Fibroblast of villous mesenchyme (primary cell): Measurements from ENCODE around the gene SLC34A2. TPM values are rescaled to one million over a fixed set of nuclear protein-coding genes. Genes with fewer than 3 reads are reported as not detected.

Experiments
- DNase-seq: peaks from one replicate; pipeline ENCODE4 v3.0.0-alpha.2; 2010; ENCODE audit warnings: low read depth
- H3K4me3 ChIP-seq: 2 replicates; pipeline ENCODE4 v1.5.1; 2011; ENCODE audit warnings: low read depth, mild to moderate bottlenecking, low read length
- CTCF ChIP-seq: IDR thresholded peaks from 2 replicates; pipeline ENCODE4 v1.5.1; 2012; ENCODE audit warnings: low read depth, mild to moderate bottlenecking, low read length; ENCODE audit not compliant: insufficient read depth
- total RNA-seq: library from RNA; depleted of rRNA; stranded (reverse); fragments of >200 nt; gene quantifications from 2 replicates; pipeline ENCODE4 v1.2.3, GENCODE V29; 2012

Gene SLC34A2
- total RNA-seq, 1 donor, result not detected

DNA sequence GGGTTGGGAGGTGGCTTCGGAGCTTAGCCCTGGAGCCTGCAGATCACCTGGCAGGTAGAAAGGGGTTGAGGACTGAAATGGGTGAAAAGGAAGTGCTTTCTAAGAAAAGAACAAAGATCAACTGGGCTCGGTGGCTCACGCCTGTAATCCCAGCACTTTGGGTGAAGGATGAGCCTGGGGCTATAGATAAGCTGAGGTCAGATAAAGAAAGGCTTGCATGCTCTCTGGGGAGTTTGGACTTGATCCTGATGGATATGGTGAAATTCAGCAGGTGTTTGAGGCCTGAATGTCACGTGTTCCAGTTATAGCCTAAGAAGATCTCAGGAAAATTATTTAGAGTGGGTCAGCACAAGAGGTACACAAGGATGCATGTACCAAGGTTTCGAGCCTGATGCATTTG lies 40.8 kb downstream of the SLC34A2 start:
- TF ChIP-seq CTCF, result no peak
- no peak overlapping the region for H3K4me3 ChIP-seq
- no peak for DNase-seq

DNA sequence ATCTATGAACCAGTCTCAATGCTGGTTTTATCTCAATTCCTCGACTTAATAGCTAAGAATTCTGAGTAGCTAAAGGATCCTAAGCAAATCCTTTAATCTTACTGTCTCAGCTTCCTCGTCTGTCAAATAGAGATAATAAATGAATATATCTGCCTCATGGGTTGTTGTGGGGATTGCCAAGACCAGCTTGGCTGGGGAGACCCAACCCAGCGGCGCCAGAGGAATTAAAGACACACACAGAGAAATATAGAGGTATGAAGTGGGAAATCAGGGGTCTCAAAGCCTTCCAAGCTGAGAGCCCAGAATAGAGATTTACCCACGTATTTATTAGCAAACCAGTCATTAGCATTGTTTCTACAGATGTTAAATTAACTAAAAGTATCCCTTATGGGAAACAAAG lies 41.9 kb downstream of the SLC34A2 start:
- no peak for DNase-seq
- no peak for TF ChIP-seq CTCF

GRCh38 chr4:25700661-25701060 lies 45.0 kb downstream of the SLC34A2 start:
- TF ChIP-seq CTCF, result no peak
- no peak overlapping the region for H3K4me3 ChIP-seq
- DNase-seq, result no peak

More for the DNA sequence above, 41.9 kb downstream of the SLC34A2 start:
- H3K4me3 ChIP-seq, result no peak overlapping the region

DNA sequence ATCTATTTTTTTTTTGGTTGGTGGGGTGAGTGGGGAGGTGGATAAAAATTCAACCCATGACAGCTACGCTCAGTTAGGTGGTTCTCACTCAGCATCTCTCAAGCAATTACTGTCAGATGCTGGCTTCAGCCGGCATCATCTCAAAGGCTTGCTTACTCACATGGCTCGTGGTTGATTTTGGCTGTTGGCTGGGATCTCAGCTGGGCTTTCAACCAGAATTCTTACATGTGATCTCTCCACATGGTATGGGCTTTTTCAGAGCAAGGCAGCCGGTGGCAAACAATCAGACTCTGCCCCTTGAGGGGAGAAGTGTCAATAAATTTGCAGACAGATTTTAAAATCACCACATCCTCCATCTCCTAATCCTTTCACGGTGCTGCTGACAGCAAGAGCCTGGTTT lies 47.2 kb downstream of the SLC34A2 start:
- DNase-seq, result peak; percentile 3
- no peak for TF ChIP-seq CTCF
- no peak overlapping the region for H3K4me3 ChIP-seq

- no peak for TF ChIP-seq CTCF
- no peak overlapping the region for H3K4me3 ChIP-seq
- no peak for DNase-seq
Measured at GRCh38 chr4:25703731-25704388, 48.2 kb downstream of the SLC34A2 start.

DNA sequence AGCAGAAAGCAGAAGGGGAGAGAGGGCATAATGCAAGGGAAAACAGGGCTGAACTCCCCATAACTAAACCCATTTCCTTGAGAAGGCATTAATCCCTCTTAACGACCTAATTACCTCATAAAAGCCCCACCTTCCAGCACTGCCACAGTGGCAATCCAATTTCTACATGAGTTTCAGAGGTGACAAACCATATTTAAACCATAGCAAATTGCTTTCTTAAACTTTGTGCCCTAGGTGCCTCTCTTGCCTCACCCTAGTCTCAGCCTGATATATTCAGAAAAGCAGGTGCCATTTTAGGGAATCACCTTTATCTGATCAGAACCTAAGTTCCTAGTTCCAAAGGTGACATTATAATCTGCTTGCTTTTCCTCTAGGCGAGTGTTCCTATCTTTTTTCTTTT lies 48.9 kb downstream of the SLC34A2 start:
- TF ChIP-seq CTCF, result no peak
- H3K4me3 ChIP-seq, result no peak overlapping the region
- DNase-seq, result no peak

DNA sequence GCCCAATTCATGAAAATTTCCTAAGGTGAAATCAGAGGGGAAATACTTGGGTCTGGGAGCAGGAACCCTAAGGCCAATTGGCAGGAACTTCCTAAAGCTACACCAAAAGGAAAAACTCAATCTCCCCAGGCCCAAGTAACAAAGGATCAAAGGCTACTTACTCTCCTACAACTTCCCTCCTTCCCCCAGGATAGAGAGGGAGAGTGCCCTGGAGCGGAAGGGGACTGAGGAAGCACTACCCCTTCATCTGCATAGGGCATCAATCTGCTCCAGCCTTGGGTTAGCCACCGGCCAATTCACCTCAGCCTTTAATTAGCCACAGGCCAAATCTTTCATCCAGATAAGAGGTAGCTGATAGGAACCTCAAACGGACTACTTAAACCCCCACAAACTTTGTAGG lies 55.0 kb downstream of the SLC34A2 start:
- no peak for TF ChIP-seq CTCF
- no peak overlapping the region for H3K4me3 ChIP-seq
- DNase-seq, result no peak
